ENCODE data around the gene TIMP3.

- TF ChIP-seq POLR2A (IDR thresholded peaks at IDR 0.05; ENCODE audit: low read depth) = no peak
- TF ChIP-seq CTCF (IDR thresholded peaks at IDR 0.05) = no peak
Measured at GRCh38 chr22:32877196-32877595, 75.7 kb downstream of the TIMP3 start.

Data from esophagus muscularis mucosa (tissue), 3 donors.